WERI-Rb-1 (cell line): ENCODE results near the gene ZNF445.

Experiments
- DNase-seq: peaks from one replicate; pipeline ENCODE4 v3.0.0-alpha.2; 2020
- H3K27ac ChIP-seq: fragments of 250-450 bp; sonication (Bioruptor Pico); 2 replicates; pipeline ENCODE4 v1.5.1; 2020; ENCODE audit warnings: mild to moderate bottlenecking, moderate library complexity
- H3K27me3 ChIP-seq: fragments of 250-450 bp; sonication (Bioruptor Pico); 2 replicates; pipeline ENCODE4 v1.5.1; 2021; ENCODE audit warnings: mild to moderate bottlenecking, low read depth, moderate library complexity; ENCODE audit not compliant: insufficient read depth, severe bottlenecking
- H3K36me3 ChIP-seq: fragments of 250-450 bp; sonication (Bioruptor Pico); 2 replicates; pipeline ENCODE4 v1.5.1; 2020; ENCODE audit warnings: mild to moderate bottlenecking, moderate library complexity
- H3K4me3 ChIP-seq: 2 replicates; pipeline ENCODE4 v1.5.1; 2011; ENCODE audit warnings: low read depth, mild to moderate bottlenecking, control low read depth, low read length
- H3K9me3 ChIP-seq: fragments of 250-450 bp; sonication (Bioruptor Pico); 2 replicates; pipeline ENCODE4 v1.5.1; 2021; ENCODE audit warnings: mild to moderate bottlenecking, moderate library complexity; ENCODE audit not compliant: severe bottlenecking
- CTCF ChIP-seq: IDR thresholded peaks from 2 replicates; pipeline ENCODE4 v1.5.1; 2011; ENCODE audit warnings: low read depth, mild to moderate bottlenecking, control low read depth, inconsistent platforms, low read length

The ZNF445 gene

GRCh38 chr3:44455318-44455717 is 22.2 kb downstream of the ZNF445 start:
- no peak overlapping the region for H3K4me3 ChIP-seq
- no peak overlapping the region for H3K27ac ChIP-seq
- no peaks in the 10 kb centered on the region for H3K9me3 ChIP-seq
- no peak for TF ChIP-seq CTCF
- H3K27me3 ChIP-seq, result no peaks in the 10 kb centered on the region
- DNase-seq, result no peak
- H3K36me3 ChIP-seq, result peaks cover 82% of the 10 kb centered on the region

GRCh38 chr3:44454258-44454657 is 23.2 kb downstream of the ZNF445 start:
- no peak for TF ChIP-seq CTCF
- Histone ChIP-seq H3K27ac (no peak overlapping the region), H3K36me3 (peaks cover 84% of the 10 kb centered on the region), H3K9me3 (no peaks in the 10 kb centered on the region), H3K27me3 (no peaks in the 10 kb centered on the region), H3K4me3 (no peak overlapping the region)
- DNase-seq, result no peak

GRCh38 chr3:44451441-44451840 is 26.0 kb downstream of the ZNF445 start:
- no peak for TF ChIP-seq CTCF
- DNase-seq, result no peak
- H3K4me3 ChIP-seq, result no peak overlapping the region

GRCh38 chr3:44446929-44447328 is 30.5 kb downstream of the ZNF445 start:
- Histone ChIP-seq H3K36me3 (peaks cover 89% of the 10 kb centered on the region), H3K27ac (no peak overlapping the region), H3K27me3 (no peaks in the 10 kb centered on the region), H3K9me3 (no peaks in the 10 kb centered on the region), H3K4me3 (no peak overlapping the region)
- no peak for TF ChIP-seq CTCF
- DNase-seq, result no peak

More at GRCh38 chr3:44451441-44451840, 26.0 kb downstream of the ZNF445 start:
- Histone ChIP-seq H3K27ac (no peak overlapping the region), H3K9me3 (no peaks in the 10 kb centered on the region), H3K36me3 (peaks cover 94% of the 10 kb centered on the region), H3K27me3 (no peaks in the 10 kb centered on the region)

GRCh38 chr3:44445786-44446185 is 31.7 kb downstream of the ZNF445 start:
- H3K9me3 ChIP-seq, result no peaks in the 10 kb centered on the region
- no peaks in the 10 kb centered on the region for H3K27me3 ChIP-seq
- no peak overlapping the region for H3K27ac ChIP-seq
- TF ChIP-seq CTCF, result no peak
- H3K36me3 ChIP-seq, result peaks cover 80% of the 10 kb centered on the region
- DNase-seq, result no peak
- no peak overlapping the region for H3K4me3 ChIP-seq

GRCh38 chr3:44444896-44445691 is 32.4 kb downstream of the ZNF445 start:
- no peak for TF ChIP-seq CTCF
- Histone ChIP-seq H3K27ac (no peak overlapping the region), H3K27me3 (no peaks in the 10 kb centered on the region), H3K36me3 (peaks cover 73% of the 10 kb centered on the region), H3K9me3 (no peaks in the 10 kb centered on the region), H3K4me3 (no peak overlapping the region)
- DNase-seq, result no peak
